Stomach (tissue), 4 donors: Measurements from ENCODE around the gene MUC5AC.

ENCODE experiments used
- CTCF ChIP-seq, 7 experiments: fragments of 450-650 bp in 4 of 7; fragments of 200-600 bp in 3 of 7; sonication (generic) in 3 of 7; IDR thresholded peaks; one replicate each; pipeline ENCODE4 v1.5.1; 2016 to 2019; ENCODE audit warnings: antibody characterized with exemption in 7 of 7, control low read depth in 2 of 7, mild to moderate bottlenecking in 1 of 7
- EP300 ChIP-seq: sonication (generic); formaldehyde crosslinking; IDR thresholded peaks from one replicate; pipeline ENCODE4 v1.6.1; 2017; ENCODE audit warnings: antibody characterized with exemption
- POLR2A ChIP-seq, 4 donors: fragments of 450-650 bp; IDR thresholded peaks; one replicate each; pipeline ENCODE4 v1.6.1; 2016; ENCODE audit warnings: antibody characterized with exemption in 4 of 4, control low read depth in 2 of 4, mild to moderate bottlenecking in 1 of 4, moderate library complexity in 1 of 4
- POLR2AphosphoS5 ChIP-seq, 3 donors: sonication (generic); formaldehyde crosslinking; IDR thresholded peaks; one replicate each; pipeline ENCODE4 v1.6.1; 2016; ENCODE audit warnings: antibody characterized with exemption in 3 of 3

GRCh38 chr11:1221848-1222311, 64.1 kb downstream of the MUC5AC start:
- TF ChIP-seq CTCF (IDR thresholded peaks at IDR 0.05) (no peak), POLR2A (IDR thresholded peaks at IDR 0.05) (no peak), EP300 (no peak), POLR2AphosphoS5 (IDR thresholded peaks at IDR 0.05) (no peak)
